Mesenchymal stem cell (in vitro differentiated cells and primary cell): ENCODE data around the gene RGL2.
"Not testable (repeated sequence)": the region's sequence is repeated elsewhere in the genome, so short reads cannot be mapped to it uniquely, and the experiment has no call there.

Experiments
- DNase-seq: peaks from one replicate; pipeline ENCODE4 v3.0.0-alpha.2; 2013
- H2AFZ ChIP-seq: one replicate; pipeline ENCODE4 v1.6.1; 2013; ENCODE audit warnings: low read depth, mild to moderate bottlenecking, control low read depth, inconsistent platforms, low read length, moderate library complexity
- H2AK5ac ChIP-seq: 2 replicates; pipeline ENCODE4 v1.6.1; 2013; ENCODE audit warnings: low read length, moderate library complexity, mild to moderate bottlenecking, inconsistent platforms; ENCODE audit not compliant: severe bottlenecking
- H2BK120ac ChIP-seq: one replicate; pipeline ENCODE4 v1.6.1; 2013; ENCODE audit warnings: low read depth, mild to moderate bottlenecking, inconsistent platforms, low read length, moderate library complexity
- H2BK12ac ChIP-seq, 2 experiments: one replicate each; pipeline ENCODE4 v1.6.1; 2013; ENCODE audit warnings: inconsistent platforms in 2 of 2, low read length in 2 of 2, mild to moderate bottlenecking in 2 of 2, moderate library complexity in 2 of 2, control low read depth in 1 of 2
- H2BK15ac ChIP-seq: one replicate; pipeline ENCODE4 v1.6.1; 2013; ENCODE audit warnings: mild to moderate bottlenecking, low read depth, inconsistent platforms; ENCODE audit not compliant: poor library complexity, severe bottlenecking
- H2BK5ac ChIP-seq: 2 replicates; pipeline ENCODE4 v1.6.1; 2013; ENCODE audit warnings: low read depth, mild to moderate bottlenecking, low read length, control low read depth, inconsistent platforms; ENCODE audit not compliant: poor library complexity, severe bottlenecking
- H3K14ac ChIP-seq, 2 experiments: one replicate each; pipeline ENCODE4 v1.6.1; 2013; ENCODE audit warnings: inconsistent platforms in 2 of 2, low read length in 2 of 2, control low read depth in 1 of 2, mild to moderate bottlenecking in 1 of 2, moderate library complexity in 1 of 2
- H3K18ac ChIP-seq, 2 experiments: one replicate each; pipeline ENCODE4 v1.6.1; 2013; ENCODE audit warnings: inconsistent platforms in 2 of 2, low read length in 2 of 2, control low read depth in 1 of 2, low read depth in 1 of 2, mild to moderate bottlenecking in 1 of 2
- H3K23ac ChIP-seq, 2 experiments: one replicate each; pipeline ENCODE4 v1.6.1; 2013; ENCODE audit warnings: inconsistent platforms in 2 of 2, low read length in 2 of 2, mild to moderate bottlenecking in 2 of 2, moderate library complexity in 2 of 2, control low read depth in 1 of 2
- H3K27ac ChIP-seq: 2 replicates; pipeline ENCODE4 v1.5.1; 2013; ENCODE audit warnings: mild to moderate bottlenecking, moderate library complexity, low read length, control low read depth, inconsistent platforms; ENCODE audit not compliant: poor library complexity, severe bottlenecking
- H3K27me3 ChIP-seq, 2 experiments: 2 replicates each; pipeline versions ENCODE4 v1.6.1 to v1.7.0; 2013; ENCODE audit warnings: low read length in 2 of 2, mild to moderate bottlenecking in 2 of 2, moderate library complexity in 2 of 2, control low read depth in 1 of 2, inconsistent platforms in 1 of 2; ENCODE audit not compliant: control insufficient read depth in 1 of 2, insufficient read depth in 1 of 2
- H3K36me3 ChIP-seq, 2 experiments: 2 replicates each; pipeline versions ENCODE4 v1.6.1 to v1.7.0; 2013; ENCODE audit warnings: low read length in 2 of 2, control low read depth in 1 of 2, inconsistent platforms in 1 of 2, low read depth in 1 of 2, mild to moderate bottlenecking in 1 of 2; ENCODE audit not compliant: insufficient read depth in 2 of 2, control insufficient read depth in 1 of 2
- H3K4ac ChIP-seq, 2 experiments: one replicate each; pipeline ENCODE4 v1.6.1; 2013; ENCODE audit warnings: inconsistent platforms in 2 of 2, low read length in 2 of 2, mild to moderate bottlenecking in 2 of 2, moderate library complexity in 2 of 2, control low read depth in 1 of 2, low read depth in 1 of 2
- H3K4me1 ChIP-seq: 2 replicates; pipeline ENCODE4 v1.6.1; 2013; ENCODE audit warnings: low read depth, low read length, control low read depth; ENCODE audit not compliant: control insufficient read depth, insufficient read depth
- H3K4me2 ChIP-seq: 2 replicates; pipeline ENCODE4 v1.6.1; 2013; ENCODE audit warnings: low read length, mild to moderate bottlenecking, inconsistent platforms; ENCODE audit not compliant: poor library complexity, severe bottlenecking
- H3K4me3 ChIP-seq, 2 experiments: 2 replicates each; pipeline versions ENCODE4 v1.5.1 to v1.7.0; 2013; ENCODE audit warnings: low read length in 2 of 2, mild to moderate bottlenecking in 2 of 2, control low read depth in 1 of 2, low read depth in 1 of 2; ENCODE audit not compliant: insufficient read depth in 1 of 2
- H3K79me1 ChIP-seq: replicated peaks from 2 replicates; pipeline ENCODE4 v1.6.1; 2013; ENCODE audit warnings: mild to moderate bottlenecking, control low read depth, low read length, inconsistent platforms; ENCODE audit not compliant: poor library complexity, severe bottlenecking
- H3K9ac ChIP-seq: 2 replicates; pipeline ENCODE4 v1.7.0; 2013; ENCODE audit warnings: mild to moderate bottlenecking, low read length, moderate library complexity
- H3K9me3 ChIP-seq: 2 replicates; pipeline ENCODE4 v1.7.0; 2013; ENCODE audit warnings: mild to moderate bottlenecking, low read length; ENCODE audit not compliant: control insufficient read depth
- H4K8ac ChIP-seq: one replicate; pipeline ENCODE4 v1.6.1; 2013; ENCODE audit warnings: inconsistent platforms, mild to moderate bottlenecking, low read length, moderate library complexity
- H4K91ac ChIP-seq: one replicate; pipeline ENCODE4 v1.6.1; 2013; ENCODE audit warnings: mild to moderate bottlenecking, low read length, inconsistent platforms
- WGBS: methylation state at CpG from one replicate; pipeline ENCODE4 v1.1.7; 2013; ENCODE audit warnings: mixed read lengths; 5-methylcytosine and 5-hydroxymethylcytosine counted together

The RGL2 gene

DNA sequence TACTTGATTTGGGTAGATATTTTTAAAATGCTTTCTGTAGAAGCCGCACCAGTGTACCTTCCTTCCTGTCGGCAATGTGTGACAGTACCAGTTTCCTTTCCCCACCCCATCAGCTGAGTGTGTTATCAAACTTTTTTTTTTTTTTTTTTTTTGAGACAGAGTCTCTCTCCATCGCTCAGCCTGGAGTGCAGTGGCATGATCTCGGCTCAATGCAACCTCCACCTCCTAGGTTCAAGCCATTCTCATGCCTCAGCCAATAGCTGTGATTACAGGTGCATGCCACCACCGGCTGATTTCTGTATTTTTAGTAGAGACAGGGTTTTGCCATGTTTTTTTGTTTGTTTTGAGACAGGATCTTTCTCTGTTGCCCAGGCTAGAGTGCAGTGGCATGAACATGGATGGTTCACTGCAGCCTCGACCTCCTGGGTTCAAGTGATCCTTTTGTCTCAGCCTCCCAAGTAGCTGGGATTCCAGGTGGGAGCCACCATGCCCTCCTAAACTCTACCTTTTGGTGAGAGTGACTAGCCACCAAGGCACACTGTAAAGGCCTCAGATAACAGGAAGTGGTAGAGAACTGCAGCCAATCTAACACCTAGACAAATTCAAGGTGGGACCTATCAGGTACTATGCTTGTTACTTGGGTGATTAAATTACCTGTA is 45.3 kb upstream of the RGL2 start:
- Histone ChIP-seq H3K27ac (no peak overlapping the region), H3K79me1 (no peaks in the 10 kb centered on the region), H3K4me3 (no peak overlapping the region), H3K14ac (no peak overlapping the region), H3K23ac (no peak overlapping the region), H2BK5ac (no peak overlapping the region), H3K9me3 (no peaks in the 10 kb centered on the region), H3K4ac (no peak overlapping the region), H2AK5ac (no peak overlapping the region), H4K91ac (no peak overlapping the region), H3K36me3 (no peaks in the 10 kb centered on the region), H4K8ac (no peak overlapping the region), H3K9ac (no peak overlapping the region), H3K27me3 (peaks cover 0 to 53% of the 10 kb centered on the region in 2 experiments), H2AFZ (no peak overlapping the region), H2BK120ac (no peak overlapping the region), H2BK12ac (no peak overlapping the region), H3K4me1 (peaks cover 3% of the 10 kb centered on the region), H3K18ac (no peak overlapping the region), H3K4me2 (no peak overlapping the region), H2BK15ac (no peak overlapping the region)
- DNase-seq, result no peak
- 81% methylated on average over 4 of the region's 6 CpGs for WGBS

DNA sequence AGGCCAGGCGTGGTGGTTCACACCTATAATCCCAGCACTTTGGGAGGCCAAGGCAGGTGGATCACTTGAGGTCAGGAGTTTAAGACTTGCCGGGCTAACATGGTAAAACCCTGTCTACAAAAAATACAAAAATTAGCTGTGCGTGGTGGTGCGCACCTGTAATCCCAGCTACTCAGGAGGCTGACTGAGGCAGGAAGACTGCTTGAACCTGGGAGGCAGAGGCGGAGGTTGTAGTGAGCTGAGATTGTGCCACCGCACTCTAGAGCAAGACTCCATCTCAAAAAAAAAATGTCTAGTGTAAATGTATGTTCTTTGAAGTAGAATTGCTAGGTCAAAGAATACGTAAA is 44.8 kb upstream of the RGL2 start:
- not testable (repeated sequence) for H4K8ac ChIP-seq, H3K18ac ChIP-seq, H2AFZ ChIP-seq, H3K4ac ChIP-seq, H2AK5ac ChIP-seq, H3K4me1 ChIP-seq, H2BK5ac ChIP-seq, H3K4me2 ChIP-seq, H3K27ac ChIP-seq, H2BK15ac ChIP-seq, H2BK12ac ChIP-seq, H3K9ac ChIP-seq, H2BK120ac ChIP-seq, H3K4me3 ChIP-seq, H3K23ac ChIP-seq, H3K79me1 ChIP-seq, H3K36me3 ChIP-seq, H4K91ac ChIP-seq, H3K9me3 ChIP-seq, H3K14ac ChIP-seq, DNase-seq
- 97% methylated on average over 6 of the region's 7 CpGs for WGBS
- peaks cover 0 to 56% of the 10 kb centered on the region in 2 experiments for H3K27me3 ChIP-seq

- H3K23ac ChIP-seq, result no peak overlapping the region
- 92% methylated on average over 6 of the region's 6 CpGs for WGBS
- peaks cover 0 to 36% of the 10 kb centered on the region in 2 experiments for H3K27me3 ChIP-seq
- H3K18ac ChIP-seq, result no peak overlapping the region
- no peak for DNase-seq
- no peak overlapping the region for H4K91ac ChIP-seq
- no peak overlapping the region for H3K9ac ChIP-seq
- no peak overlapping the region for H2BK12ac ChIP-seq
- no peaks in the 10 kb centered on the region for H3K9me3 ChIP-seq
- H2AK5ac ChIP-seq, result no peak overlapping the region
- no peak overlapping the region for H3K14ac ChIP-seq
- no peak overlapping the region for H3K4ac ChIP-seq
- no peak overlapping the region for H3K27ac ChIP-seq
- H3K4me3 ChIP-seq, result no peak overlapping the region
- H3K36me3 ChIP-seq, result no peaks in the 10 kb centered on the region
- H3K4me2 ChIP-seq, result no peak overlapping the region
- no peak overlapping the region for H2BK5ac ChIP-seq
- no peak overlapping the region for H2AFZ ChIP-seq
- H2BK120ac ChIP-seq, result no peak overlapping the region
- H2BK15ac ChIP-seq, result no peak overlapping the region
- no peaks in the 10 kb centered on the region for H3K4me1 ChIP-seq
- no peaks in the 10 kb centered on the region for H3K79me1 ChIP-seq
- no peak overlapping the region for H4K8ac ChIP-seq
Observed at GRCh38 chr6:33339193-33339592, 40.5 kb upstream of the RGL2 start.

DNA sequence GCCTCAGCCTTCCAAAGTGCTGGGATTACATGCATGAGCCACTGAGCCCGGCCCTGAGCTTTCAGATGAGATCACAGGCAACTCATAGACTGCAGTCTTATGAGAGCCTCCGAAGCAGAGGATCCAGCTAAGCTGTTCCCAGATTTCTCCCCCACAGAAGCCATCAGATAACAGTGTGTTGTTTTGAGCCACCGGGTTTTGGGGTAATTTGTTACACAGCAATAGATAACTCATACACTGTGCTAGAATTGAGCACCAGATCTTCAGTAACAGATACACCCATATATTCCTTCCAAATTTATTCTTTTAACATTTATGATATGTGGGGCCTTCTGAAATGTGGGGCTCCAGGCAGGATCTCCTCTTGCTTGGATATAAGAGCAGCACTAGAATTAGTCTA is 37.8 kb upstream of the RGL2 start:
- no peak for DNase-seq
- H3K4me1 ChIP-seq, result no peaks in the 10 kb centered on the region
- no peak overlapping the region for H2BK120ac ChIP-seq
- H2AFZ ChIP-seq, result no peak overlapping the region
- 85% methylated on average over 2 of the region's 3 CpGs for WGBS
- H3K14ac ChIP-seq, result no peak overlapping the region
- H3K9me3 ChIP-seq, result no peaks in the 10 kb centered on the region
- no peak overlapping the region for H3K27ac ChIP-seq
- no peak overlapping the region for H3K4me3 ChIP-seq
- no peak overlapping the region for H2BK12ac ChIP-seq
- H3K18ac ChIP-seq, result no peak overlapping the region
- no peak overlapping the region for H3K4ac ChIP-seq
- no peak overlapping the region for H3K23ac ChIP-seq
- H2AK5ac ChIP-seq, result no peak overlapping the region
- H3K27me3 ChIP-seq, result peaks cover 0 to 22% of the 10 kb centered on the region in 2 experiments
- H2BK5ac ChIP-seq, result no peak overlapping the region
- H4K8ac ChIP-seq, result no peak overlapping the region
- H4K91ac ChIP-seq, result no peak overlapping the region
- no peaks in the 10 kb centered on the region for H3K36me3 ChIP-seq
- no peaks in the 10 kb centered on the region for H3K79me1 ChIP-seq
- H2BK15ac ChIP-seq, result no peak overlapping the region
- H3K4me2 ChIP-seq, result no peak overlapping the region
- H3K9ac ChIP-seq, result no peak overlapping the region
